ENCODE measurements around the gene SMARCD1.

Gene SMARCD1

DNA sequence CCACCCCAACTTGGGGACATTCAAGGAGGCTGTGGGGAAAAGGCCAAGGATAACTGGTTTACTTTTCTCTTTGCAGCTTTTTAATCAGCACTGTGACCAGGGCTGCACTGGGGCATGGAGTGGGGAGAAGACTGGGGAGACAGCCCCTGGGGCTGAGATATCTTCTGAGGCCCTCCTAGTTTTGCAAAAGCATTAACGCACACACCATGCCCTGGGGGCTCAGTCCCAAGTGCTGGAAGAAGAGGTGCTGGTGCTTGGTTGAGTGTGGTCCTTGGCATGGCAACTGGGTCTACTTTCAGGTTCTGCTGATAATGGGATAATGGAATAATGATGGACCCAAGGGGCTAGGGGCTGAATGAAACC is 9.4 kb upstream of the SMARCD1 start:
- Histone ChIP-seq H3K9me3 (ENCODE audit: insufficient read depth, low read length) (no peaks in the 10 kb centered on the region), H3K4me3 (ENCODE audit: low read length) (no peak overlapping the region), H2AFZ (ENCODE audit: low read depth, low read length) (no peak overlapping the region), H3K4me1 (ENCODE audit: low read length) (peaks cover 15% of the 10 kb centered on the region), H3K4me2 (ENCODE audit: low read length) (no peak overlapping the region), H3K27ac (ENCODE audit: low read length) (no peak overlapping the region), H3K9ac (ENCODE audit: low read length) (no peak overlapping the region), H4K20me1 (ENCODE audit: insufficient read depth, low read length) (no peaks in the 10 kb centered on the region), H3K79me2 (ENCODE audit: low read length) (no peaks in the 10 kb centered on the region), H3K27me3 (ENCODE audit: low read depth, low read length) (no peaks in the 10 kb centered on the region), H3K36me3 (replicated peaks; ENCODE audit: low read depth, low read length) (no peaks in the 10 kb centered on the region)
- TF ChIP-seq EZH2phosphoT487 (IDR thresholded peaks at IDR 0.05; ENCODE audit: low read depth): no peak
- TF ChIP-seq, protein P1, sequence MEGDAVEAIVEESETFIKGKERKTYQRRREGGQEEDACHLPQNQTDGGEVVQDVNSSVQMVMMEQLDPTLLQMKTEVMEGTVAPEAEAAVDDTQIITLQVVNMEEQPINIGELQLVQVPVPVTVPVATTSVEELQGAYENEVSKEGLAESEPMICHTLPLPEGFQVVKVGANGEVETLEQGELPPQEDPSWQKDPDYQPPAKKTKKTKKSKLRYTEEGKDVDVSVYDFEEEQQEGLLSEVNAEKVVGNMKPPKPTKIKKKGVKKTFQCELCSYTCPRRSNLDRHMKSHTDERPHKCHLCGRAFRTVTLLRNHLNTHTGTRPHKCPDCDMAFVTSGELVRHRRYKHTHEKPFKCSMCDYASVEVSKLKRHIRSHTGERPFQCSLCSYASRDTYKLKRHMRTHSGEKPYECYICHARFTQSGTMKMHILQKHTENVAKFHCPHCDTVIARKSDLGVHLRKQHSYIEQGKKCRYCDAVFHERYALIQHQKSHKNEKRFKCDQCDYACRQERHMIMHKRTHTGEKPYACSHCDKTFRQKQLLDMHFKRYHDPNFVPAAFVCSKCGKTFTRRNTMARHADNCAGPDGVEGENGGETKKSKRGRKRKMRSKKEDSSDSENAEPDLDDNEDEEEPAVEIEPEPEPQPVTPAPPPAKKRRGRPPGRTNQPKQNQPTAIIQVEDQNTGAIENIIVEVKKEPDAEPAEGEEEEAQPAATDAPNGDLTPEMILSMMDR (IDR thresholded peaks at IDR 0.05; ENCODE audit: low read depth, low read length): no peak

GRCh38 chr12:50077099-50077498 is 8.0 kb upstream of the SMARCD1 start:
- Histone ChIP-seq H3K4me2 (ENCODE audit: low read length) (peak overlapping the region; percentile 29), H2AFZ (ENCODE audit: low read depth, low read length) (no peak overlapping the region), H3K36me3 (replicated peaks; ENCODE audit: low read depth, low read length) (no peaks in the 10 kb centered on the region), H3K79me2 (ENCODE audit: low read length) (no peaks in the 10 kb centered on the region), H3K4me1 (ENCODE audit: low read length) (peaks cover 15% of the 10 kb centered on the region), H3K27me3 (ENCODE audit: low read depth, low read length) (no peaks in the 10 kb centered on the region), H3K9ac (ENCODE audit: low read length) (no peak overlapping the region), H4K20me1 (ENCODE audit: insufficient read depth, low read length) (no peaks in the 10 kb centered on the region), H3K4me3 (ENCODE audit: low read length) (no peak overlapping the region), H3K27ac (ENCODE audit: low read length) (no peak overlapping the region), H3K9me3 (ENCODE audit: insufficient read depth, low read length) (no peaks in the 10 kb centered on the region)
- TF ChIP-seq EZH2phosphoT487 (IDR thresholded peaks at IDR 0.05; ENCODE audit: low read depth): no peak
- TF ChIP-seq, protein P1 (IDR thresholded peaks at IDR 0.05; ENCODE audit: low read depth, low read length): no peak

GRCh38 chr12:50078281-50078680 is 6.9 kb upstream of the SMARCD1 start:
- H2AFZ ChIP-seq (ENCODE audit: low read depth, low read length): no peak overlapping the region

GRCh38 chr12:50079771-50080170 is 5.4 kb upstream of the SMARCD1 start:
- TF ChIP-seq, protein P1 (IDR thresholded peaks at IDR 0.05; ENCODE audit: low read depth, low read length): no peak
- no peak for TF ChIP-seq EZH2phosphoT487 (IDR thresholded peaks at IDR 0.05; ENCODE audit: low read depth)
- Histone ChIP-seq H3K9me3 (ENCODE audit: insufficient read depth, low read length) (no peaks in the 10 kb centered on the region), H3K79me2 (ENCODE audit: low read length) (peaks cover 2% of the 10 kb centered on the region; the same call in 1 of the 2 replicates), H3K36me3 (replicated peaks; ENCODE audit: low read depth, low read length) (no peaks in the 10 kb centered on the region), H2AFZ (ENCODE audit: low read depth, low read length) (no peak overlapping the region), H3K4me2 (ENCODE audit: low read length) (no peak overlapping the region), H3K9ac (ENCODE audit: low read length) (no peak overlapping the region), H3K4me1 (ENCODE audit: low read length) (peaks cover 15% of the 10 kb centered on the region), H3K27me3 (ENCODE audit: low read depth, low read length) (no peaks in the 10 kb centered on the region), H3K4me3 (ENCODE audit: low read length) (no peak overlapping the region), H4K20me1 (ENCODE audit: insufficient read depth, low read length) (no peaks in the 10 kb centered on the region), H3K27ac (ENCODE audit: low read length) (no peak overlapping the region)

More at GRCh38 chr12:50078281-50078680, 6.9 kb upstream of the SMARCD1 start:
- no peak overlapping the region for H3K27ac ChIP-seq (ENCODE audit: low read length)
- H3K9me3 ChIP-seq (ENCODE audit: insufficient read depth, low read length): no peaks in the 10 kb centered on the region
- peaks cover 15% of the 10 kb centered on the region for H3K4me1 ChIP-seq (ENCODE audit: low read length)
- H3K4me3 ChIP-seq (ENCODE audit: low read length): no peak overlapping the region
- H3K4me2 ChIP-seq (ENCODE audit: low read length): no peak overlapping the region
- no peaks in the 10 kb centered on the region for H3K27me3 ChIP-seq (ENCODE audit: low read depth, low read length)
- no peaks in the 10 kb centered on the region for H4K20me1 ChIP-seq (ENCODE audit: insufficient read depth, low read length)
- no peak overlapping the region for H3K9ac ChIP-seq (ENCODE audit: low read length)
- no peaks in the 10 kb centered on the region for H3K79me2 ChIP-seq (ENCODE audit: low read length)
- H3K36me3 ChIP-seq (replicated peaks; ENCODE audit: low read depth, low read length): no peaks in the 10 kb centered on the region
- no peak for TF ChIP-seq EZH2phosphoT487 (IDR thresholded peaks at IDR 0.05; ENCODE audit: low read depth)
- TF ChIP-seq, protein P1 (IDR thresholded peaks at IDR 0.05; ENCODE audit: low read depth, low read length): no peak

Data from OCI-LY3 (cell line).